H9 (cell line): ENCODE results near the gene ARF4. TPM values are rescaled to one million over a fixed set of nuclear protein-coding genes. Genes with fewer than 3 reads are reported as not detected.

ENCODE experiments used
- DNase-seq: peaks from one replicate; pipeline ENCODE4 v3.0.0-alpha.2; 2017
- H2AFZ ChIP-seq: one replicate; pipeline ENCODE4 v1.6.1; 2013; ENCODE audit warnings: mild to moderate bottlenecking, low read length, control low read depth, moderate library complexity
- H2AK5ac ChIP-seq: 2 replicates; pipeline ENCODE4 v1.6.1; 2013; ENCODE audit warnings: low read length, control low read depth, mixed read lengths; ENCODE audit not compliant: insufficient read length
- H2BK120ac ChIP-seq: one replicate; pipeline ENCODE4 v1.6.1; 2013; ENCODE audit warnings: low read depth, mild to moderate bottlenecking, low read length, control low read depth, inconsistent platforms; ENCODE audit not compliant: poor library complexity, severe bottlenecking
- H2BK12ac ChIP-seq: 2 replicates; pipeline ENCODE4 v1.6.1; 2013; ENCODE audit warnings: low read length, control low read depth, mixed read lengths, low read depth; ENCODE audit not compliant: insufficient read length
- H2BK15ac ChIP-seq: 2 replicates; pipeline ENCODE4 v1.6.1; 2013; ENCODE audit warnings: low read depth, low read length, control low read depth
- H2BK20ac ChIP-seq: one replicate; pipeline ENCODE4 v1.6.1; 2013; ENCODE audit warnings: low read depth, mild to moderate bottlenecking, low read length, control low read depth, inconsistent platforms; ENCODE audit not compliant: poor library complexity, severe bottlenecking
- H2BK5ac ChIP-seq: 2 replicates; pipeline ENCODE4 v1.6.1; 2013; ENCODE audit warnings: low read length, control low read depth, mixed read lengths; ENCODE audit not compliant: insufficient read length
- H3K14ac ChIP-seq: 2 replicates; pipeline ENCODE4 v1.6.1; 2013; ENCODE audit warnings: low read length, control low read depth; ENCODE audit not compliant: insufficient read depth
- H3K18ac ChIP-seq: 2 replicates; pipeline ENCODE4 v1.6.1; 2013; ENCODE audit warnings: low read depth, mild to moderate bottlenecking, mixed read lengths, low read length, control low read depth; ENCODE audit not compliant: insufficient read length
- H3K23ac ChIP-seq: 2 replicates; pipeline ENCODE4 v1.6.1; 2013; ENCODE audit warnings: low read length, control low read depth, mixed read lengths, low read depth; ENCODE audit not compliant: insufficient read length
- H3K23me2 ChIP-seq: 2 replicates; pipeline ENCODE4 v1.6.1; 2013; ENCODE audit warnings: low read depth, mild to moderate bottlenecking, mixed read lengths, low read length, control low read depth; ENCODE audit not compliant: insufficient read length, poor library complexity, severe bottlenecking
- H3K27ac ChIP-seq: 2 replicates; pipeline ENCODE4 v1.5.1; 2013; ENCODE audit warnings: low read length, control low read depth, mixed read lengths, low read depth; ENCODE audit not compliant: insufficient read length
- H3K27me3 ChIP-seq: 2 replicates; pipeline ENCODE4 v1.6.1; 2013; ENCODE audit warnings: low read length, control low read depth, inconsistent platforms; ENCODE audit not compliant: insufficient read depth
- H3K4ac ChIP-seq: 2 replicates; pipeline ENCODE4 v1.6.1; 2013; ENCODE audit warnings: low read depth, mild to moderate bottlenecking, control low read depth, inconsistent platforms, low read length, moderate library complexity
- H3K4me1 ChIP-seq: 2 replicates; pipeline ENCODE4 v1.6.1; 2013; ENCODE audit warnings: low read length, control low read depth, inconsistent platforms; ENCODE audit not compliant: insufficient read depth
- H3K4me2 ChIP-seq: 2 replicates; pipeline ENCODE4 v1.6.1; 2013; ENCODE audit warnings: low read length, control low read depth, mixed read lengths; ENCODE audit not compliant: insufficient read length, insufficient read depth
- H3K56ac ChIP-seq: 2 replicates; pipeline ENCODE4 v1.6.1; 2013; ENCODE audit warnings: low read depth, mild to moderate bottlenecking, mixed read lengths, low read length, control low read depth; ENCODE audit not compliant: insufficient read length
- H3K79me1 ChIP-seq: 2 replicates; pipeline ENCODE4 v1.6.1; 2013; ENCODE audit warnings: low read depth, mild to moderate bottlenecking, moderate library complexity, low read length, control low read depth, inconsistent platforms; ENCODE audit not compliant: insufficient read depth, poor library complexity, severe bottlenecking
- H3K79me2 ChIP-seq: 2 replicates; pipeline ENCODE4 v1.6.1; 2013; ENCODE audit warnings: low read length, control low read depth, inconsistent platforms; ENCODE audit not compliant: insufficient read depth
- H3K9ac ChIP-seq: 2 replicates; pipeline ENCODE4 v1.6.1; 2013; ENCODE audit warnings: low read length, control low read depth, mixed read lengths; ENCODE audit not compliant: insufficient read length; ENCODE audit errors: extremely low read depth
- H3K9me3 ChIP-seq: one replicate; pipeline ENCODE4 v1.6.1; 2013; ENCODE audit warnings: low read depth, low read length, inconsistent platforms; ENCODE audit not compliant: control insufficient read depth
- H3T11ph ChIP-seq: one replicate; pipeline ENCODE4 v1.6.1; 2013; ENCODE audit warnings: mild to moderate bottlenecking, low read length, control low read depth, inconsistent platforms
- H4K20me1 ChIP-seq: one replicate; pipeline ENCODE4 v1.6.1; 2013; ENCODE audit not compliant: control insufficient read depth, insufficient read length, insufficient read depth
- H4K5ac ChIP-seq: 2 replicates; pipeline ENCODE4 v1.6.1; 2013; ENCODE audit warnings: low read depth, mild to moderate bottlenecking, mixed read lengths, low read length, control low read depth; ENCODE audit not compliant: insufficient read length
- H4K8ac ChIP-seq: replicated peaks from 2 replicates; pipeline ENCODE4 v1.6.1; 2013; ENCODE audit warnings: low read length, control low read depth, mixed read lengths, low read depth; ENCODE audit not compliant: insufficient read length
- H4K91ac ChIP-seq: 2 replicates; pipeline ENCODE4 v1.6.1; 2013; ENCODE audit warnings: low read depth, mild to moderate bottlenecking, moderate library complexity, mixed read lengths, low read length, control low read depth; ENCODE audit not compliant: insufficient read length
- H3K27ac Mint-ChIP-seq, 3 experiments: 2 replicates in 2 of 3; 3 replicates in 1 of 3; pipeline ENCODE4 v1.8.0; 2020 to 2021; ENCODE audit warnings: mixed read lengths in 3 of 3, mild to moderate bottlenecking in 1 of 3, moderate library complexity in 1 of 3
- H3K27me3 Mint-ChIP-seq: 2 replicates; pipeline ENCODE4 v1.8.0; 2021; ENCODE audit warnings: low read depth, mild to moderate bottlenecking, moderate library complexity, mixed read lengths
- H3K36me3 Mint-ChIP-seq, 3 experiments: 2 replicates in 2 of 3; 3 replicates in 1 of 3; pipeline ENCODE4 v1.8.0; 2020 to 2021; ENCODE audit warnings: low read depth in 3 of 3, mixed read lengths in 3 of 3; ENCODE audit not compliant: insufficient read depth in 1 of 3
- H3K4me1 Mint-ChIP-seq, 2 experiments: 2 replicates each; pipeline ENCODE4 v1.8.0; 2020; ENCODE audit warnings: mixed read lengths in 2 of 2
- H3K4me3 Mint-ChIP-seq, 2 experiments: 2 replicates in 1 of 2; 3 replicates in 1 of 2; pipeline ENCODE4 v1.8.0; 2020 to 2021; ENCODE audit warnings: mild to moderate bottlenecking in 2 of 2, mixed read lengths in 2 of 2, moderate library complexity in 1 of 2
- H3K9me3 Mint-ChIP-seq, 2 experiments: 2 replicates in 1 of 2; 3 replicates in 1 of 2; pipeline ENCODE4 v1.8.0; 2020; ENCODE audit warnings: mild to moderate bottlenecking in 2 of 2, mixed read lengths in 2 of 2, moderate library complexity in 1 of 2
- WGBS: extraction: QIAGEN DNeasy Blood & Tissue Kit; methylation state at CpG from one replicate; pipeline ENCODE4 v1.1.7; 2013; ENCODE audit warnings: missing lambda C conversion rate, low lambda C conversion rate, mixed read lengths; ENCODE audit not compliant: insufficient read length; ENCODE audit errors: extremely low coverage; 5-methylcytosine and 5-hydroxymethylcytosine counted together
- total RNA-seq: library from RNA; stranded (reverse); gene quantifications from 2 replicates; pipeline ENCODE4 v1.2.1, GENCODE V29; 2021
- TF ChIP-seq, protein P1 (sequence below): fragments of 200-600 bp; sonication (generic); conservative IDR thresholded peaks from 3 replicates; pipeline ENCODE4 v1.8.0; 2021; ENCODE audit warnings: antibody characterized with exemption, mild to moderate bottlenecking

The ARF4 gene
- total RNA-seq, 1 experiment from 2014 or later, result 160 TPM

GRCh38 chr3:57572096-57572495, 25.0 kb downstream of the ARF4 start:
- Mint-ChIP-seq H3K9me3 (no peaks in the 10 kb centered on the region), H3K4me3 (no peak overlapping the region), H3K4me1 (no peaks in the 10 kb centered on the region), H3K36me3 (peaks cover 35 to 81% (median 62%) of the 10 kb centered on the region in 3 experiments; a peak in 6 of 7 replicates), H3K27ac (no peak overlapping the region), H3K27me3 (no peaks in the 10 kb centered on the region)
- H3T11ph ChIP-seq, result no peak overlapping the region
- H3K27ac ChIP-seq, result no peak overlapping the region
- no peak overlapping the region for H2AFZ ChIP-seq
- no peak overlapping the region for H2BK20ac ChIP-seq
- H3K23ac ChIP-seq, result no peak overlapping the region
- H2AK5ac ChIP-seq, result no peak overlapping the region
- H4K20me1 ChIP-seq, result no peaks in the 10 kb centered on the region
- no peak overlapping the region for H3K4ac ChIP-seq
- no peak overlapping the region for H4K8ac ChIP-seq
- no peaks in the 10 kb centered on the region for H3K79me2 ChIP-seq
- TF ChIP-seq, protein P1, sequence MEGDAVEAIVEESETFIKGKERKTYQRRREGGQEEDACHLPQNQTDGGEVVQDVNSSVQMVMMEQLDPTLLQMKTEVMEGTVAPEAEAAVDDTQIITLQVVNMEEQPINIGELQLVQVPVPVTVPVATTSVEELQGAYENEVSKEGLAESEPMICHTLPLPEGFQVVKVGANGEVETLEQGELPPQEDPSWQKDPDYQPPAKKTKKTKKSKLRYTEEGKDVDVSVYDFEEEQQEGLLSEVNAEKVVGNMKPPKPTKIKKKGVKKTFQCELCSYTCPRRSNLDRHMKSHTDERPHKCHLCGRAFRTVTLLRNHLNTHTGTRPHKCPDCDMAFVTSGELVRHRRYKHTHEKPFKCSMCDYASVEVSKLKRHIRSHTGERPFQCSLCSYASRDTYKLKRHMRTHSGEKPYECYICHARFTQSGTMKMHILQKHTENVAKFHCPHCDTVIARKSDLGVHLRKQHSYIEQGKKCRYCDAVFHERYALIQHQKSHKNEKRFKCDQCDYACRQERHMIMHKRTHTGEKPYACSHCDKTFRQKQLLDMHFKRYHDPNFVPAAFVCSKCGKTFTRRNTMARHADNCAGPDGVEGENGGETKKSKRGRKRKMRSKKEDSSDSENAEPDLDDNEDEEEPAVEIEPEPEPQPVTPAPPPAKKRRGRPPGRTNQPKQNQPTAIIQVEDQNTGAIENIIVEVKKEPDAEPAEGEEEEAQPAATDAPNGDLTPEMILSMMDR, result no peak
- H2BK5ac ChIP-seq, result no peak overlapping the region
- no peak overlapping the region for H3K4me2 ChIP-seq
- no peak overlapping the region for H2BK120ac ChIP-seq
- H3K9ac ChIP-seq, result no peak overlapping the region
- no CpG with 5 or more reads among the region's 3 CpGs for WGBS
- H4K5ac ChIP-seq, result no peak overlapping the region
- H3K23me2 ChIP-seq, result no peaks in the 10 kb centered on the region
- DNase-seq, result no peak
- H3K18ac ChIP-seq, result no peak overlapping the region
- H3K79me1 ChIP-seq, result no peaks in the 10 kb centered on the region
- H3K14ac ChIP-seq, result no peak overlapping the region
- no peak overlapping the region for H2BK15ac ChIP-seq
- H3K4me1 ChIP-seq, result no peaks in the 10 kb centered on the region
- H3K27me3 ChIP-seq, result no peaks in the 10 kb centered on the region
- H3K56ac ChIP-seq, result no peak overlapping the region
- no peaks in the 10 kb centered on the region for H3K9me3 ChIP-seq
- no peak overlapping the region for H2BK12ac ChIP-seq
- H4K91ac ChIP-seq, result no peak overlapping the region
